IMR-90 (cell line): ENCODE results near the gene VPS35L. TPM values are rescaled to one million over a fixed set of nuclear protein-coding genes. Genes with fewer than 3 reads are reported as not detected.

Source experiments
- ATAC-seq: fragments of 200-7000 bp; cut with Tn5 transposase; 2 replicates; pipeline ENCODE4 v1.9.1; 2020; ENCODE audit warnings: low read depth, mild to moderate bottlenecking, moderate library complexity
- BruUV-seq: library from RNA; stranded (reverse); fragments of 400-500 nt; replicated peaks from 2 replicates; lab custom pipeline; 2021; lab: Mats Ljungman, UMichigan
- CTCF ChIA-PET: fragments of 300-600 bp; formaldehyde crosslinking; extraction: SDS; loops from one replicate; lab custom pipeline; 2021; ENCODE audit warnings: antibody characterized with exemption; lab: Yijun Ruan, JAX
- POLR2A ChIA-PET: fragments of 300-600 bp; sonication (Branson Sonifier 250); formaldehyde crosslinking; loops from one replicate; lab custom pipeline; 2022; ENCODE audit warnings: antibody characterized with exemption; ENCODE audit not compliant: unreplicated experiment; lab: Charles Lee
- DNase-seq: peaks from one replicate; pipeline ENCODE4 v3.0.0; 2013
- H2AFZ ChIP-seq: replicated peaks from 2 replicates; pipeline ENCODE3; 2013; ENCODE audit warnings: low read length, mild to moderate bottlenecking; ENCODE audit not compliant: poor library complexity
- H2AK5ac ChIP-seq: 2 replicates; pipeline ENCODE4 v1.6.1; 2013; ENCODE audit warnings: low read depth, low read length, inconsistent platforms
- H2AK9ac ChIP-seq: replicated peaks from 2 replicates; pipeline ENCODE3; 2013; ENCODE audit warnings: mild to moderate bottlenecking, low read depth, low read length, moderate library complexity; ENCODE audit not compliant: poor library complexity
- H2BK120ac ChIP-seq: 2 replicates; pipeline ENCODE4 v1.6.1; 2013; ENCODE audit warnings: low read depth, low read length, inconsistent platforms
- H2BK15ac ChIP-seq: 3 replicates; pipeline ENCODE4 v1.6.1; 2013; ENCODE audit warnings: low read depth, low read length, inconsistent platforms
- H2BK20ac ChIP-seq: 2 replicates; pipeline ENCODE4 v1.6.1; 2013; ENCODE audit warnings: low read depth, mild to moderate bottlenecking, inconsistent platforms, low read length, moderate library complexity
- H2BK5ac ChIP-seq: 2 replicates; pipeline ENCODE4 v1.6.1; 2013; ENCODE audit warnings: mild to moderate bottlenecking, low read depth, low read length, inconsistent platforms; ENCODE audit not compliant: poor library complexity, severe bottlenecking
- H3K14ac ChIP-seq: replicated peaks from 2 replicates; pipeline ENCODE4 v1.6.1; 2013; ENCODE audit warnings: low read depth, low read length, inconsistent platforms
- H3K18ac ChIP-seq: 2 replicates; pipeline ENCODE4 v1.6.1; 2013; ENCODE audit warnings: low read depth, low read length, control low read depth
- H3K23ac ChIP-seq: 2 replicates; pipeline ENCODE4 v1.6.1; 2013; ENCODE audit warnings: low read depth, low read length, inconsistent platforms
- H3K27ac ChIP-seq: 2 replicates; pipeline ENCODE4 v1.5.1; 2013; ENCODE audit warnings: mild to moderate bottlenecking, control low read depth, low read length; ENCODE audit not compliant: insufficient read depth
- H3K27me3 ChIP-seq: 2 replicates; pipeline ENCODE4 v1.6.1; 2013; ENCODE audit warnings: low read length; ENCODE audit not compliant: control insufficient read depth, insufficient read depth
- H3K36me3 ChIP-seq: 2 replicates; pipeline ENCODE4 v1.6.1; 2013; ENCODE audit warnings: low read length, mixed read lengths; ENCODE audit not compliant: control insufficient read depth, insufficient read depth
- H3K4ac ChIP-seq: 2 replicates; pipeline ENCODE4 v1.6.1; 2013; ENCODE audit warnings: low read depth, low read length, inconsistent platforms
- H3K4me1 ChIP-seq: 2 replicates; pipeline ENCODE4 v1.6.1; 2013; ENCODE audit warnings: low read length, mixed read lengths; ENCODE audit not compliant: control insufficient read depth, insufficient read depth
- H3K4me2 ChIP-seq: 2 replicates; pipeline ENCODE4 v1.6.1; 2013; ENCODE audit warnings: low read depth, mild to moderate bottlenecking, control low read depth, low read length, moderate library complexity
- H3K4me3 ChIP-seq: 2 replicates; pipeline ENCODE4 v1.5.1; 2013; ENCODE audit warnings: low read depth, mild to moderate bottlenecking, control low read depth, low read length, moderate library complexity; ENCODE audit not compliant: insufficient read depth
- H3K56ac ChIP-seq: 2 replicates; pipeline ENCODE4 v1.6.1; 2013; ENCODE audit warnings: low read length, inconsistent platforms; ENCODE audit not compliant: insufficient read depth; ENCODE audit errors: extremely low read depth
- H3K79me1 ChIP-seq, 2 experiments: 2 replicates each; pipeline ENCODE4 v1.6.1; 2013; ENCODE audit warnings: low read length in 2 of 2, inconsistent platforms in 1 of 2, low read depth in 1 of 2
- H3K9ac ChIP-seq: 2 replicates; pipeline ENCODE4 v1.6.1; 2013; ENCODE audit warnings: low read depth, low read length, control low read depth
- H3K9me1 ChIP-seq: 2 replicates; pipeline ENCODE4 v1.6.1; 2013; ENCODE audit warnings: low read length, inconsistent platforms; ENCODE audit not compliant: insufficient read depth
- H3K9me3 ChIP-seq: 2 replicates; pipeline ENCODE4 v1.6.1; 2013; ENCODE audit warnings: low read length; ENCODE audit not compliant: control insufficient read depth, insufficient read depth
- H4K20me1 ChIP-seq: 2 replicates; pipeline ENCODE4 v1.6.1; 2013; ENCODE audit warnings: low read length, inconsistent platforms; ENCODE audit not compliant: insufficient read depth
- H4K5ac ChIP-seq: 2 replicates; pipeline ENCODE4 v1.6.1; 2013; ENCODE audit warnings: mild to moderate bottlenecking, low read depth, low read length, control low read depth
- H4K8ac ChIP-seq, 2 experiments: 2 replicates each; pipeline ENCODE4 v1.6.1; 2013; ENCODE audit warnings: low read depth in 2 of 2, low read length in 2 of 2, control low read depth in 1 of 2, inconsistent platforms in 1 of 2
- H4K91ac ChIP-seq: 2 replicates; pipeline ENCODE4 v1.6.1; 2013; ENCODE audit warnings: low read depth, low read length, inconsistent platforms; ENCODE audit not compliant: insufficient read depth
- MAZ ChIP-seq: IDR thresholded peaks from 2 replicates; pipeline ENCODE4 v1.6.1; 2012; ENCODE audit warnings: low read depth, mild to moderate bottlenecking, low read length, improper control_type of control experiment, moderate library complexity, borderline replicate concordance
- NFE2L2 ChIP-seq: fragments of 150-350 bp; IDR thresholded peaks from 2 replicates; pipeline ENCODE4 v1.6.1; 2016; ENCODE audit warnings: low read depth, mild to moderate bottlenecking, low read length
- RAD21 ChIP-seq: IDR thresholded peaks from 2 replicates; pipeline ENCODE4 v1.6.1; 2012; ENCODE audit warnings: low read length, improper control_type of control experiment
- WGBS, 2 experiments: methylation state at CpG; one replicate each; pipeline versions ENCODE4 v1.1.5 to v1.1.7; 2013; ENCODE audit warnings: missing lambda C conversion rate in 2 of 2; ENCODE audit not compliant: insufficient read length in 1 of 2; ENCODE audit errors: extremely low coverage in 2 of 2; 5-methylcytosine and 5-hydroxymethylcytosine counted together
- dilution Hi-C: fragments of 300-500 bp; cut with HindIII; formaldehyde crosslinking; loops from one replicate; pipeline ENCODE4 v1.14.3; 2018; ENCODE audit warnings: low sequenced_read_pairs; ENCODE audit not compliant: unreplicated experiment
- in situ Hi-C: fragments of 300-500 bp; cut with MboI; formaldehyde crosslinking; loops from 3 replicates; pipeline ENCODE4 v1.14.3; 2019; ENCODE audit warnings: low sequenced_read_pairs, inconsistent platforms, mixed read lengths
- intact Hi-C: fragments of 100-400 bp; cut with micrococcal nuclease; formaldehyde crosslinking; loops from 2 replicates; pipeline ENCODE4 v1.10.0; 2022
- polyA plus RNA-seq, 3 experiments: library from polyadenylated mRNA; depleted of rRNA; stranded (reverse); fragments of >200 nt; gene quantifications; 2 replicates each; pipeline ENCODE4 v1.2.3, GENCODE V29; 2012; ENCODE audit warnings: low replicate concordance in 1 of 3
- total RNA-seq: library from RNA; depleted of rRNA; stranded (reverse); fragments of >200 nt; gene quantifications from 2 replicates; pipeline ENCODE4 v1.2.3, GENCODE V29; 2012

VPS35L gene
- total and polyA plus RNA-seq, 2 of the 4 experiments (the other 2 are of a cell fraction), result 28.0 to 40.1 TPM

GRCh38 chr16:19748389-19749168 is 193.1 kb downstream of the VPS35L start:
- Histone ChIP-seq H3K9me3 (no peaks in the 10 kb centered on the region), H3K9me1 (peaks cover 7% of the 10 kb centered on the region), H2BK20ac (no peak overlapping the region), H4K5ac (no peak overlapping the region), H3K4me3 (no peak overlapping the region), H2BK15ac (no peak overlapping the region), H2AK9ac (no peak overlapping the region), H2AK5ac (no peak overlapping the region), H3K18ac (peak overlapping the region; percentile 65), H2BK120ac (no peak overlapping the region), H3K14ac (no peak overlapping the region), H2BK5ac (no peak overlapping the region), H3K27ac (no peak overlapping the region), H3K4ac (no peak overlapping the region), H2AFZ (no peak overlapping the region), H3K9ac (no peak overlapping the region), H3K27me3 (no peaks in the 10 kb centered on the region), H3K4me1 (peaks cover 8% of the 10 kb centered on the region; the same call in 1 of the 2 replicates), H4K91ac (no peak overlapping the region), H3K56ac (no peak overlapping the region), H4K8ac (0 out of 4 replicates have a peak overlapping the region, but pooled peaks of 1 of the 2 experiments have one; percentile 75), H4K20me1 (no peaks in the 10 kb centered on the region), H3K79me1 (no peaks in the 10 kb centered on the region), H3K36me3 (no peaks in the 10 kb centered on the region), H3K23ac (no peak overlapping the region), H3K4me2 (peak overlapping the region; percentile 29; the same call in 1 of the 2 replicates)
- WGBS, 2 experiments, result no CpG with 5 or more reads among the region's 2 CpGs
- intact Hi-C loops, result loop anchor here (5.0 kb wide), 1 partner anchor 89 kb away; no protein-coding TSS in a partner anchor
- dilution Hi-C loops, result no loop called here
- in situ Hi-C loops, result no loop called here
- ChIA-PET CTCF (no interaction called here), POLR2A (interaction anchor here (0.6 kb wide), 1 partner anchor 26 kb away, joined by 3 read pairs; no protein-coding TSS in a partner anchor)
- BruUV-seq, result no TSS peak
- TF ChIP-seq RAD21 (no peak), NFE2L2 (no peak), MAZ (no peak)
- DNase-seq (no peak), ATAC-seq (peak; percentile 33)
